H9 (cell line): ENCODE measurements around the gene GRHL3. TPM values are rescaled to one million over a fixed set of nuclear protein-coding genes. Genes with fewer than 3 reads are reported as not detected.

ENCODE experiments used
- DNase-seq: peaks from one replicate; pipeline ENCODE4 v3.0.0-alpha.2; 2017
- H2AFZ ChIP-seq: one replicate; pipeline ENCODE4 v1.6.1; 2013; ENCODE audit warnings: mild to moderate bottlenecking, low read length, control low read depth, moderate library complexity
- H2AK5ac ChIP-seq: 2 replicates; pipeline ENCODE4 v1.6.1; 2013; ENCODE audit warnings: low read length, control low read depth, mixed read lengths; ENCODE audit not compliant: insufficient read length
- H2BK120ac ChIP-seq: one replicate; pipeline ENCODE4 v1.6.1; 2013; ENCODE audit warnings: low read depth, mild to moderate bottlenecking, low read length, control low read depth, inconsistent platforms; ENCODE audit not compliant: poor library complexity, severe bottlenecking
- H2BK12ac ChIP-seq: 2 replicates; pipeline ENCODE4 v1.6.1; 2013; ENCODE audit warnings: low read length, control low read depth, mixed read lengths, low read depth; ENCODE audit not compliant: insufficient read length
- H2BK15ac ChIP-seq: 2 replicates; pipeline ENCODE4 v1.6.1; 2013; ENCODE audit warnings: low read depth, low read length, control low read depth
- H2BK20ac ChIP-seq: one replicate; pipeline ENCODE4 v1.6.1; 2013; ENCODE audit warnings: low read depth, mild to moderate bottlenecking, low read length, control low read depth, inconsistent platforms; ENCODE audit not compliant: poor library complexity, severe bottlenecking
- H2BK5ac ChIP-seq: 2 replicates; pipeline ENCODE4 v1.6.1; 2013; ENCODE audit warnings: low read length, control low read depth, mixed read lengths; ENCODE audit not compliant: insufficient read length
- H3K14ac ChIP-seq: 2 replicates; pipeline ENCODE4 v1.6.1; 2013; ENCODE audit warnings: low read length, control low read depth; ENCODE audit not compliant: insufficient read depth
- H3K18ac ChIP-seq: 2 replicates; pipeline ENCODE4 v1.6.1; 2013; ENCODE audit warnings: low read depth, mild to moderate bottlenecking, mixed read lengths, low read length, control low read depth; ENCODE audit not compliant: insufficient read length
- H3K23ac ChIP-seq: 2 replicates; pipeline ENCODE4 v1.6.1; 2013; ENCODE audit warnings: low read length, control low read depth, mixed read lengths, low read depth; ENCODE audit not compliant: insufficient read length
- H3K23me2 ChIP-seq: 2 replicates; pipeline ENCODE4 v1.6.1; 2013; ENCODE audit warnings: low read depth, mild to moderate bottlenecking, mixed read lengths, low read length, control low read depth; ENCODE audit not compliant: insufficient read length, poor library complexity, severe bottlenecking
- H3K27ac ChIP-seq: 2 replicates; pipeline ENCODE4 v1.5.1; 2013; ENCODE audit warnings: low read length, control low read depth, mixed read lengths, low read depth; ENCODE audit not compliant: insufficient read length
- H3K27me3 ChIP-seq: 2 replicates; pipeline ENCODE4 v1.6.1; 2013; ENCODE audit warnings: low read length, control low read depth, inconsistent platforms; ENCODE audit not compliant: insufficient read depth
- H3K4ac ChIP-seq: 2 replicates; pipeline ENCODE4 v1.6.1; 2013; ENCODE audit warnings: low read depth, mild to moderate bottlenecking, control low read depth, inconsistent platforms, low read length, moderate library complexity
- H3K4me1 ChIP-seq: 2 replicates; pipeline ENCODE4 v1.6.1; 2013; ENCODE audit warnings: low read length, control low read depth, inconsistent platforms; ENCODE audit not compliant: insufficient read depth
- H3K4me2 ChIP-seq: 2 replicates; pipeline ENCODE4 v1.6.1; 2013; ENCODE audit warnings: low read length, control low read depth, mixed read lengths; ENCODE audit not compliant: insufficient read length, insufficient read depth
- H3K56ac ChIP-seq: 2 replicates; pipeline ENCODE4 v1.6.1; 2013; ENCODE audit warnings: low read depth, mild to moderate bottlenecking, mixed read lengths, low read length, control low read depth; ENCODE audit not compliant: insufficient read length
- H3K79me1 ChIP-seq: 2 replicates; pipeline ENCODE4 v1.6.1; 2013; ENCODE audit warnings: low read depth, mild to moderate bottlenecking, moderate library complexity, low read length, control low read depth, inconsistent platforms; ENCODE audit not compliant: insufficient read depth, poor library complexity, severe bottlenecking
- H3K79me2 ChIP-seq: 2 replicates; pipeline ENCODE4 v1.6.1; 2013; ENCODE audit warnings: low read length, control low read depth, inconsistent platforms; ENCODE audit not compliant: insufficient read depth
- H3K9ac ChIP-seq: 2 replicates; pipeline ENCODE4 v1.6.1; 2013; ENCODE audit warnings: low read length, control low read depth, mixed read lengths; ENCODE audit not compliant: insufficient read length; ENCODE audit errors: extremely low read depth
- H3K9me3 ChIP-seq: one replicate; pipeline ENCODE4 v1.6.1; 2013; ENCODE audit warnings: low read depth, low read length, inconsistent platforms; ENCODE audit not compliant: control insufficient read depth
- H3T11ph ChIP-seq: one replicate; pipeline ENCODE4 v1.6.1; 2013; ENCODE audit warnings: mild to moderate bottlenecking, low read length, control low read depth, inconsistent platforms
- H4K20me1 ChIP-seq: one replicate; pipeline ENCODE4 v1.6.1; 2013; ENCODE audit not compliant: control insufficient read depth, insufficient read length, insufficient read depth
- H4K5ac ChIP-seq: 2 replicates; pipeline ENCODE4 v1.6.1; 2013; ENCODE audit warnings: low read depth, mild to moderate bottlenecking, mixed read lengths, low read length, control low read depth; ENCODE audit not compliant: insufficient read length
- H4K8ac ChIP-seq: replicated peaks from 2 replicates; pipeline ENCODE4 v1.6.1; 2013; ENCODE audit warnings: low read length, control low read depth, mixed read lengths, low read depth; ENCODE audit not compliant: insufficient read length
- H4K91ac ChIP-seq: 2 replicates; pipeline ENCODE4 v1.6.1; 2013; ENCODE audit warnings: low read depth, mild to moderate bottlenecking, moderate library complexity, mixed read lengths, low read length, control low read depth; ENCODE audit not compliant: insufficient read length
- H3K27ac Mint-ChIP-seq, 3 experiments: 2 replicates in 2 of 3; 3 replicates in 1 of 3; pipeline ENCODE4 v1.8.0; 2020 to 2021; ENCODE audit warnings: mixed read lengths in 3 of 3, mild to moderate bottlenecking in 1 of 3, moderate library complexity in 1 of 3
- H3K27me3 Mint-ChIP-seq: 2 replicates; pipeline ENCODE4 v1.8.0; 2021; ENCODE audit warnings: low read depth, mild to moderate bottlenecking, moderate library complexity, mixed read lengths
- H3K36me3 Mint-ChIP-seq, 3 experiments: 2 replicates in 2 of 3; 3 replicates in 1 of 3; pipeline ENCODE4 v1.8.0; 2020 to 2021; ENCODE audit warnings: low read depth in 3 of 3, mixed read lengths in 3 of 3; ENCODE audit not compliant: insufficient read depth in 1 of 3
- H3K4me1 Mint-ChIP-seq, 2 experiments: 2 replicates each; pipeline ENCODE4 v1.8.0; 2020; ENCODE audit warnings: mixed read lengths in 2 of 2
- H3K4me3 Mint-ChIP-seq, 2 experiments: 2 replicates in 1 of 2; 3 replicates in 1 of 2; pipeline ENCODE4 v1.8.0; 2020 to 2021; ENCODE audit warnings: mild to moderate bottlenecking in 2 of 2, mixed read lengths in 2 of 2, moderate library complexity in 1 of 2
- H3K9me3 Mint-ChIP-seq, 2 experiments: 2 replicates in 1 of 2; 3 replicates in 1 of 2; pipeline ENCODE4 v1.8.0; 2020; ENCODE audit warnings: mild to moderate bottlenecking in 2 of 2, mixed read lengths in 2 of 2, moderate library complexity in 1 of 2
- WGBS: extraction: QIAGEN DNeasy Blood & Tissue Kit; methylation state at CpG from one replicate; pipeline ENCODE4 v1.1.7; 2013; ENCODE audit warnings: missing lambda C conversion rate, low lambda C conversion rate, mixed read lengths; ENCODE audit not compliant: insufficient read length; ENCODE audit errors: extremely low coverage; 5-methylcytosine and 5-hydroxymethylcytosine counted together
- total RNA-seq: library from RNA; stranded (reverse); gene quantifications from 2 replicates; pipeline ENCODE4 v1.2.1, GENCODE V29; 2021
- TF ChIP-seq, protein P1 (sequence below): fragments of 200-600 bp; sonication (generic); conservative IDR thresholded peaks from 3 replicates; pipeline ENCODE4 v1.8.0; 2021; ENCODE audit warnings: antibody characterized with exemption, mild to moderate bottlenecking

The GRHL3 gene
- total RNA-seq, 1 experiment from 2014 or later: 3.5 TPM

DNA sequence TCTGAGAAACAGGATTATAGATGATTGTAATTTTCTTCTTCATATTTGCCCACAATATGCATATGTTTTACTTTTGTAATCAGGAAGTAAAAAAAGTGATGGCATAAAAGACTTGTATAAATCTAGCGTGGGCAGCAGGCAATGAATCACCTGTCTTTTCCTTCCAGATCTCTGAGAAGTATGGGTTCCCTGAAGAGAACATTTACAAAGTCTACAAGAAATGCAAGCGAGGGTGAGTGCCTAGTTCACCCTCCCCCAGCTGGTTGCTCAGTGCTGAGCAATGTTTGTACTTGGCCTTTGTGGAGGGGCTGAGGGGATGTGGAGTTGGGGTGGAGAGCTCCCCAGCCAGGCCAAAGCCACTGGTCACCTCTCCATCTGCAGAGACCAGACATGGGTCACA is 30.7 kb downstream of the GRHL3 start:
- H2BK20ac ChIP-seq: no peak overlapping the region
- no peak overlapping the region for H2BK12ac ChIP-seq
- no peaks in the 10 kb centered on the region for H3K4me1 ChIP-seq
- no peaks in the 10 kb centered on the region for H3K23me2 ChIP-seq
- no peaks in the 10 kb centered on the region for H3K27me3 ChIP-seq
- H4K20me1 ChIP-seq: no peaks in the 10 kb centered on the region
- H3K9ac ChIP-seq: no peak overlapping the region
- no peak overlapping the region for H3K14ac ChIP-seq
- H3K79me1 ChIP-seq: no peaks in the 10 kb centered on the region
- Mint-ChIP-seq H3K4me3 (no peak overlapping the region), H3K27me3 (no peaks in the 10 kb centered on the region; the same call in 1 of the 2 replicates), H3K4me1 (peaks cover 0 to 9% of the 10 kb centered on the region in 2 experiments; a peak in 1 of 4 replicates), H3K9me3 (no peaks in the 10 kb centered on the region; a peak in 2 of 5 replicates), H3K27ac (no peak overlapping the region; a peak in 1 of 7 replicates), H3K36me3 (peaks cover 0 to 1% (median 0%) of the 10 kb centered on the region in 3 experiments; a peak in 1 of 7 replicates)
- no peak overlapping the region for H3K4ac ChIP-seq
- H2AK5ac ChIP-seq: no peak overlapping the region
- WGBS: no CpG with 5 or more reads among the region's 2 CpGs
- TF ChIP-seq, protein P1, sequence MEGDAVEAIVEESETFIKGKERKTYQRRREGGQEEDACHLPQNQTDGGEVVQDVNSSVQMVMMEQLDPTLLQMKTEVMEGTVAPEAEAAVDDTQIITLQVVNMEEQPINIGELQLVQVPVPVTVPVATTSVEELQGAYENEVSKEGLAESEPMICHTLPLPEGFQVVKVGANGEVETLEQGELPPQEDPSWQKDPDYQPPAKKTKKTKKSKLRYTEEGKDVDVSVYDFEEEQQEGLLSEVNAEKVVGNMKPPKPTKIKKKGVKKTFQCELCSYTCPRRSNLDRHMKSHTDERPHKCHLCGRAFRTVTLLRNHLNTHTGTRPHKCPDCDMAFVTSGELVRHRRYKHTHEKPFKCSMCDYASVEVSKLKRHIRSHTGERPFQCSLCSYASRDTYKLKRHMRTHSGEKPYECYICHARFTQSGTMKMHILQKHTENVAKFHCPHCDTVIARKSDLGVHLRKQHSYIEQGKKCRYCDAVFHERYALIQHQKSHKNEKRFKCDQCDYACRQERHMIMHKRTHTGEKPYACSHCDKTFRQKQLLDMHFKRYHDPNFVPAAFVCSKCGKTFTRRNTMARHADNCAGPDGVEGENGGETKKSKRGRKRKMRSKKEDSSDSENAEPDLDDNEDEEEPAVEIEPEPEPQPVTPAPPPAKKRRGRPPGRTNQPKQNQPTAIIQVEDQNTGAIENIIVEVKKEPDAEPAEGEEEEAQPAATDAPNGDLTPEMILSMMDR: no peak
- no peak overlapping the region for H4K8ac ChIP-seq
- no peak for DNase-seq
- no peak overlapping the region for H3K4me2 ChIP-seq
- no peak overlapping the region for H3T11ph ChIP-seq
- H4K91ac ChIP-seq: no peak overlapping the region
- H3K18ac ChIP-seq: no peak overlapping the region
- H2AFZ ChIP-seq: no peak overlapping the region
- no peaks in the 10 kb centered on the region for H3K9me3 ChIP-seq
- H3K79me2 ChIP-seq: no peaks in the 10 kb centered on the region
- H2BK15ac ChIP-seq: no peak overlapping the region
- no peak overlapping the region for H3K56ac ChIP-seq
- H3K27ac ChIP-seq: no peak overlapping the region
- H3K23ac ChIP-seq: no peak overlapping the region
- H2BK120ac ChIP-seq: no peak overlapping the region
- no peak overlapping the region for H4K5ac ChIP-seq
- no peak overlapping the region for H2BK5ac ChIP-seq
